HepG2 (cell line): ENCODE results near the gene UBE2M. TPM values are rescaled to one million over a fixed set of nuclear protein-coding genes. Genes with fewer than 3 reads are reported as not detected.

Source experiments
- ARID4A ChIP-seq: sonication (generic); formaldehyde crosslinking; IDR thresholded peaks from 2 replicates; pipeline ENCODE4 v1.5.0; 2020; ENCODE audit warnings: mild to moderate bottlenecking, missing genetic modification reagents, borderline replicate concordance
- BORCS8-MEF2B ChIP-seq: sonication (generic); formaldehyde crosslinking; IDR thresholded peaks from 2 replicates; pipeline ENCODE4 v1.8.0; 2022; ENCODE audit warnings: mild to moderate bottlenecking, missing genetic modification reagents
- CHD4 ChIP-seq: fragments of 200-600 bp; sonication (generic); IDR thresholded peaks from 2 replicates; pipeline ENCODE4 v1.7.0; 2017; ENCODE audit warnings: mild to moderate bottlenecking, low read length, borderline replicate concordance
- FOXK1 ChIP-seq: sonication (generic); formaldehyde crosslinking; IDR thresholded peaks from 2 replicates; pipeline ENCODE4 v1.4.0; 2020; ENCODE audit warnings: low read depth, missing genetic modification reagents, borderline replicate concordance
- HNRNPH1 ChIP-seq: fragments of 200-400 bp; formaldehyde crosslinking; optimal IDR thresholded peaks from 2 replicates; pipeline ENCODE3; 2017; ENCODE audit warnings: mild to moderate bottlenecking, low read depth, low read length
- MAFG ChIP-seq: sonication (generic); formaldehyde crosslinking; IDR thresholded peaks from 2 replicates; pipeline ENCODE4 v1.5.1; 2020; ENCODE audit warnings: mild to moderate bottlenecking, missing genetic modification reagents
- MYNN ChIP-seq: sonication (generic); formaldehyde crosslinking; IDR thresholded peaks from 2 replicates; pipeline ENCODE4 v1.4.0; 2020; ENCODE audit warnings: mild to moderate bottlenecking, low read depth, missing genetic modification reagents
- ZNF260 ChIP-seq: sonication (generic); formaldehyde crosslinking; IDR thresholded peaks from 2 replicates; pipeline ENCODE4 v1.4.0; 2020; ENCODE audit warnings: missing genetic modification reagents, low read depth, mild to moderate bottlenecking, borderline replicate concordance
- ZNF574 ChIP-seq: sonication (generic); formaldehyde crosslinking; IDR thresholded peaks from 2 replicates; pipeline ENCODE4 v1.4.0; 2020; ENCODE audit warnings: missing genetic modification reagents
- ZNF615 ChIP-seq: sonication (generic); formaldehyde crosslinking; IDR thresholded peaks from 2 replicates; pipeline ENCODE4 v1.5.0; 2020; ENCODE audit warnings: mild to moderate bottlenecking, missing genetic modification reagents, borderline replicate concordance
- ZNF776 ChIP-seq: sonication (generic); formaldehyde crosslinking; IDR thresholded peaks from 2 replicates; pipeline ENCODE4 v1.4.0; 2020; ENCODE audit warnings: mild to moderate bottlenecking, missing genetic modification reagents
- polyA plus RNA-seq, 8 experiments: library from polyadenylated mRNA; depleted of rRNA in 3 of 8; stranded (reverse) in 7 of 8; unstranded in 1 of 8; fragments of >200 nt; fragmentation: Illumina TruSeq in 4 of 8; extraction: Trizol in 4 of 8; gene quantifications; 2 replicates each; pipeline versions ENCODE4 v1.2.1 to v1.2.3, GENCODE V29; 2011 to 2016; ENCODE audit warnings: low read depth in 4 of 8, missing spikeins in 1 of 8, mixed read lengths in 1 of 8; ENCODE audit not compliant: insufficient read depth in 1 of 8
- total RNA-seq, 5 experiments: library from RNA; depleted of rRNA; stranded (reverse); fragments of >200 nt; fragmentation: Illumina TruSeq; extraction: Trizol; gene quantifications; 2 replicates each; pipeline ENCODE4 v1.2.3, GENCODE V29; 2016; ENCODE audit warnings: low read depth in 1 of 5
- TF ChIP-seq, protein P1 (sequence below): sonication (generic); formaldehyde crosslinking; IDR thresholded peaks from 2 replicates; pipeline ENCODE4 v1.8.0; 2022; ENCODE audit warnings: mild to moderate bottlenecking, missing genetic modification reagents; ENCODE audit not compliant: insufficient replicate concordance
- TF ChIP-seq, protein P2 (sequence below): sonication (generic); formaldehyde crosslinking; IDR thresholded peaks from 2 replicates; pipeline ENCODE4 v1.5.0; 2020; ENCODE audit warnings: missing genetic modification reagents, mild to moderate bottlenecking, borderline replicate concordance

The UBE2M gene
- total and polyA plus RNA-seq, 2 of the 13 experiments (the other 11 are each of a cell fraction or from before 2014, with no cell fraction given) = 36.2 to 50.3 TPM

DNA sequence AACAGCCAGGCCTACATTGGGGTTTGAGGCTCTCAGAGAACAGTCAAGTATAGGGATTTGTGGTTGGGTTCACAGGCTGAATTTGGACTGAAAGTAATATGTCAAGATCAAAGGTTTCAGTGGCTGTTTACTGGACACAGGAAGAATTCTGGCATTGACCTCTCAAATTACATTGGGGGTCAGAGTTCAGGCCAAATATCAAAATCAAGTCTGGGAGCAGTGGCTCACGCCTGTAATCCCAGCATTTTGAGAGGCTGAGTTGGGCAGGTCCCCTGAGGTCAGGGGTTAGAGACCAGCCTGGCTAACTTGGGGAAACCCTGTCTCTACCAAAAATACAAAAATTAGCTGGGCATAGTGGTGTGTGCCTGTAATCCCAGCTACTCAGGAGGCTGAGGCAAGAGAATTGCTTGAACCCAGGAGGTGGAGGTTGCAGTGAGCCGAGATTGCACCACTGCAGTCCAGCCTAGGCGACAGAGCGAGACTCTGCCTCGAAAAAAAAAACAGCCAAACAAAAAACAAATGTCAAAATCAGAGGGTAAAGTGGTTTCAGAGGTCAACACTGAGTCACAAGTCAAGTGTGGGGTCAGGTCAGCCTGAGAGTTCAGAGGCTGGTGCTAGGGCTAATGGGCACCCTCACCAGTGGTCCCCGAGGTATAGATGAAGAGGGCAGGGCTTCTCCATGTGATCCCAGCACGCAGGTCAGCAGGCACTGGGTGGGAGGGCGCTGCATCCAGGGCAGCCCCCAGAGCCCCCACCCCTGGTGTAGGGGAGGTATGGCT lies 48.1 kb downstream of the UBE2M start (continued):
- TF ChIP-seq ARID4A (CRISPR knock-in tag) = peak; percentile 52; the same call in 1 of the 2 replicates
- TF ChIP-seq, protein P1, sequence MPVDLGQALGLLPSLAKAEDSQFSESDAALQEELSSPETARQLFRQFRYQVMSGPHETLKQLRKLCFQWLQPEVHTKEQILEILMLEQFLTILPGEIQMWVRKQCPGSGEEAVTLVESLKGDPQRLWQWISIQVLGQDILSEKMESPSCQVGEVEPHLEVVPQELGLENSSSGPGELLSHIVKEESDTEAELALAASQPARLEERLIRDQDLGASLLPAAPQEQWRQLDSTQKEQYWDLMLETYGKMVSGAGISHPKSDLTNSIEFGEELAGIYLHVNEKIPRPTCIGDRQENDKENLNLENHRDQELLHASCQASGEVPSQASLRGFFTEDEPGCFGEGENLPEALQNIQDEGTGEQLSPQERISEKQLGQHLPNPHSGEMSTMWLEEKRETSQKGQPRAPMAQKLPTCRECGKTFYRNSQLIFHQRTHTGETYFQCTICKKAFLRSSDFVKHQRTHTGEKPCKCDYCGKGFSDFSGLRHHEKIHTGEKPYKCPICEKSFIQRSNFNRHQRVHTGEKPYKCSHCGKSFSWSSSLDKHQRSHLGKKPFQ = no peak
- TF ChIP-seq FOXK1 = peak; percentile 35
- peak; percentile 35; the same call in 1 of the 2 replicates for TF ChIP-seq BORCS8-MEF2B (CRISPR knock-in tag)
- peak; percentile 43; the same call in 1 of the 2 replicates for TF ChIP-seq ZNF574 (CRISPR knock-in tag)
- no peak for TF ChIP-seq MAFG
- TF ChIP-seq ZNF776 (CRISPR knock-in tag) = no peak
- TF ChIP-seq CHD4 = no peak
- TF ChIP-seq ZNF615 = no peak
- TF ChIP-seq HNRNPH1 = no peak
- no peak for TF ChIP-seq MYNN
- TF ChIP-seq, protein P2, sequence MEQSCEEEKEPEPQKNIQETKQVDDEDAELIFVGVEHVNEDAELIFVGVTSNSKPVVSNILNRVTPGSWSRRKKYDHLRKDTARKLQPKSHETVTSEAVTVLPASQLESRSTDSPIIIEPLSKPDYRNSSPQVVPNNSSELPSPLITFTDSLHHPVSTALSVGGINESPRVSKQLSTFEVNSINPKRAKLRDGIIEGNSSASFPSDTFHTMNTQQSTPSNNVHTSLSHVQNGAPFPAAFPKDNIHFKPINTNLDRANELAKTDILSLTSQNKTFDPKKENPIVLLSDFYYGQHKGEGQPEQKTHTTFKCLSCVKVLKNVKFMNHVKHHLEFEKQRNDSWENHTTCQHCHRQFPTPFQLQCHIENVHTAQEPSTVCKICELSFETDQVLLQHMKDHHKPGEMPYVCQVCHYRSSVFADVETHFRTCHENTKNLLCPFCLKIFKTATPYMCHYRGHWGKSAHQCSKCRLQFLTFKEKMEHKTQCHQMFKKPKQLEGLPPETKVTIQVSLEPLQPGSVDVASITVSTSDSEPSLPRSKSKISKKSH = no peak
- no peak for TF ChIP-seq ZNF260 (CRISPR knock-in tag)
